Mesodermal cell (in vitro differentiated cells): ENCODE measurements around the gene UBE2G2.

Experiments
- H3K27ac ChIP-seq: 2 replicates; pipeline ENCODE4 v1.7.0; 2013; ENCODE audit warnings: mild to moderate bottlenecking, low read depth, low read length, moderate library complexity; ENCODE audit not compliant: severe bottlenecking
- H3K36me3 ChIP-seq: 2 replicates; pipeline ENCODE4 v1.7.1; 2013; ENCODE audit warnings: mild to moderate bottlenecking, low read length, moderate library complexity; ENCODE audit not compliant: control insufficient read depth, insufficient read depth
- H3K4me1 ChIP-seq: one replicate; pipeline ENCODE4 v1.7.1; 2013; ENCODE audit warnings: mild to moderate bottlenecking, low read length; ENCODE audit not compliant: insufficient read depth, control insufficient read depth, poor library complexity, severe bottlenecking
- H3K4me3 ChIP-seq: 2 replicates; pipeline ENCODE4 v1.7.0; 2013; ENCODE audit warnings: low read length, control low read depth, mild to moderate bottlenecking; ENCODE audit not compliant: insufficient read depth, poor library complexity, severe bottlenecking; ENCODE audit errors: extremely low read depth
- H3K9me3 ChIP-seq: 2 replicates; pipeline ENCODE4 v1.7.1; 2013; ENCODE audit warnings: mild to moderate bottlenecking, low read length, moderate library complexity; ENCODE audit not compliant: control insufficient read depth
- WGBS, 2 experiments: methylation state at CpG; one replicate each; pipeline ENCODE4 v1.1.5; 2013; ENCODE audit warnings: missing lambda C conversion rate in 2 of 2; ENCODE audit not compliant: insufficient coverage in 2 of 2; 5-methylcytosine and 5-hydroxymethylcytosine counted together

The UBE2G2 gene

DNA sequence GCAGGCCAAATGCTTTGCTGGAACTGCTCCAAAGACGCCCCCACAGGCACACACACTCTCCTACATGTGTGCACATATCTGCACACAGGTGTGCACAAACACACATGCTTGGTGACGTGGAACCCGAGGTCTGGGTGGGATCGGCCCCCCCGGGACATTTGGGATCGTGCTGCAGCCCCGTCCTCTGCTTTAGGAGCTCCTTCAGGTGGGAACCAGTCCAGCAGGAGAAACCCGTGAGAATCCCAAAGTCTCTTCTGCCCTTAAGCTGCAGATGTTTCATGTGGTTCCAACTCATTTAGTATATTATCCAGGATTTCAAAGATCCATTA, 38.6 kb downstream of the UBE2G2 start:
- no peaks in the 10 kb centered on the region for H3K9me3 ChIP-seq
- WGBS, 2 experiments: 85 to 96% methylated on average over 8 of the region's 8 CpGs
- peaks cover 14% of the 10 kb centered on the region for H3K4me1 ChIP-seq
- H3K27ac ChIP-seq: no peak overlapping the region
- no peak overlapping the region for H3K4me3 ChIP-seq
- H3K36me3 ChIP-seq: no peaks in the 10 kb centered on the region

DNA sequence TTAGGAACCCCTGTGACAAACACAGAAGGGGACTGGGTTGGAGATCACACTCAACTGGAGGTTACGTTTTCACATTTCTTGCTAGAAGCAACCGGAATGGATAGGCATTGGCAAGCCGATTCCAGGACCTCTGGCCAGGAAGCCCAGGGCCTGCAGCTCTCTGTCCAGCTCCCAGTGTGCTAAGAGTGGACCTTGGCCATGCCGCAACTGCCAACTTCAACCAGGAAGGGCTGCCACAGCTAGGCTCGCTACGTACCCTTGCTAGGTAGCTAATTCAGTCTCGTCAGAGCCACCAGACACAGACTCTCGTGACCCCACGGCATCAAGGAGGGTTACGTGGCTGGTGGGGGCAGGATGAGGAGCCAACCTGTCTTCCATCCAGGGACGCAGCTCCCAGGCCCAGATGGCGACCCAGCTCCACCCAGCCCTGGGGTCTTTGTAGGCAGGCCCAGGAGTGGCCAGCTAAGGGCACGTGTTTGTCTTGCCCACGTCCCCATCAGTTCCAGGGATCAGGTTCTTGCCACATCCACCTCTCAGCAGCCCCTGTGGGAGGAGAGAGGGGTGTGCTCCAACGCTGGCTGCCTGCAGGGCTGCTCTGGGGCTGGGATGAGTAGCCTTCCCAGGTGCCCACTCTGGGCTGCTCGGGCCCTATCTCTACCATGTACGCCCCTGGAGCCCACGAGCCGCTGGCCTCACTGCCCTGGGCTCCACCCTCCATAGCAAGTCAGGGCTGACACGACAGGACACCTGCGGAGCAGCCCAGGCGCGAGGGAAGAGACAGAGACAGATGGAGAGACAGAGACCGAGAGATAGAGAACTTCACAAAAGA, 39.2 kb downstream of the UBE2G2 start:
- Histone ChIP-seq H3K36me3 (no peaks in the 10 kb centered on the region), H3K27ac (no peak overlapping the region), H3K9me3 (no peaks in the 10 kb centered on the region), H3K4me3 (no peak overlapping the region), H3K4me1 (peaks cover 14% of the 10 kb centered on the region)
- 91 to 94% methylated on average over 19 to 22 of the region's 24 CpGs for WGBS, 2 experiments

DNA sequence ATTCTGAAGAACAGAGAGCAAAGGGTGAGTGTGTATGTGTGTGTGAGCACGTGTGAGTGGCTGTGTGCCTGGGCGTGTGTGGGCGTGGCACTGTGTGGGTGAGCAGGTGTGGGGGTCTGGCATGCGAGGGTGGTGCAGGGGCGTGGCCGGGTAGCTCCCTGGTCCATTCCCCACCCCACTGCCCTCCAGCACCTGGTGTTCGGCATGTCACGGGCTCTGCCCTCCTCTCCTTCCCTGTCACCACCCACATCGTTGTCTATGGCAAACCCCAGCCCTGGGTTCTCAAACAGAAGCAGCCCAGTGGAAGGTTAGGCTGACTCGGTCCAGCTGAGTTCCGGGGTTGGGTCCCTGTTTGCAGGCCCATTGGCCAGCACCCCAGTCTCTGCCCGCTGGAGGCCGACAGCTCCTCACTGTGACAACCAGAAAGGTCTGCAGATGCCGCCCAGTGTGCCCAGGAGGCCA, 39.8 kb downstream of the UBE2G2 start:
- no peak overlapping the region for H3K4me3 ChIP-seq
- H3K36me3 ChIP-seq: no peaks in the 10 kb centered on the region
- 94 to 96% methylated on average over 7 to 12 of the region's 14 CpGs for WGBS, 2 experiments
- no peaks in the 10 kb centered on the region for H3K9me3 ChIP-seq
- no peak overlapping the region for H3K27ac ChIP-seq
- H3K4me1 ChIP-seq: peaks cover 14% of the 10 kb centered on the region

DNA sequence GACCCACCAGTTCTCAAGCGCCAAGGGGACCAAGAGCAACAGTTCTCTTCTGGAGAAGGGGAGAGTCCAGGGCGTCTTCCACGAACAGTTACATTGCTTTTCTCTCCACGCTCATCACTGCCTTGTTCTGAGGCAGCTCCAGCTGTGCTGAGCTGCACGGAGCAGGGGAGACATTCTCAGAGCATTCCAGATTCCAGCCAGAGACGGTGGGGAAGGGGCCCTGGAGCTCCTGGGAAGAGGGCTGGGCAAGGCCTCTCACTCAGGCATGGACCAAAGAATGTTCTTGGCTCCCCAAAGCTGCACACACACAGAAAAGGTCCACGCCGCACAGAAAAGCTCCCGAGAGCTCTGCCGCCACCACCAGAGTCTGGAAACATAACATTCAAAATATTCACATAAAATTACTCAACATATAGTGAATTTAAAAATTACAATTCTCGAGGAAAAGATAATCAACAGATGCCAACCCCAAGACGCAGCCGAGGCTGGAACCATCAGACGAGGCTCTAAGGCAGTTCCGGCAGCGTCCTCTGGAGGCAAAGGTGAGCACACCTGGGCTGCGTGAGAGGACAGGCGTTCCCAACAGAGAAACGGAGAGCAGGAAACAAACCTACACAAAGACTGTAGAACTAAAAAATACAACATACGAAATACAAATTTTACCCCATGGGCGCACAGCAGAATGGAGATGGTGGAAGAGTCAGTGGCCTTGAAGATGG, 40.5 kb downstream of the UBE2G2 start:
- peaks cover 10% of the 10 kb centered on the region for H3K4me1 ChIP-seq
- WGBS, 2 experiments: 79 to 80% methylated on average over 10 to 16 of the region's 21 CpGs
- no peaks in the 10 kb centered on the region for H3K9me3 ChIP-seq
- no peak overlapping the region for H3K27ac ChIP-seq
- H3K4me3 ChIP-seq: no peak overlapping the region
- no peaks in the 10 kb centered on the region for H3K36me3 ChIP-seq

DNA sequence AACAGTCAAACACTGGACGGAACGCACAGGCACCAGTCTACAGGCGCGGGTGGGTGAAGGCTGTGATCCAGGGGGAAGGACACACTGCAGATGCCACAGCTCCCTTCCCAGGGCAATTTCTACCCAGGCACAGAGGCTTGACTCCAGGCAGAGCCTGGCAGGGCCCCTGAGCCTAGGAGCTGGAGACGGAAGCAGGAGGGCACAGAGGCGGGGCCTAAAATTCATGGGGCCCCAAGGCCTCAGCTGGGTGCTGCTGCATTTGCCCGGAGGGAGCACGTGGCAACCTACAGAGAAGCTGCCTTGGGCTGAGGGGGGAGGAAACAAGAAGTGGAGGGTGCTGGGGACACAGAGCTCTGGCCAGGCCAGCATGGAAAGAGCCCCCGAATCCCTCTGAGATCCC, 41.2 kb downstream of the UBE2G2 start:
- peaks cover 2% of the 10 kb centered on the region for H3K4me1 ChIP-seq
- 81 to 83% methylated on average over 8 to 9 of the region's 9 CpGs for WGBS, 2 experiments
- no peak overlapping the region for H3K4me3 ChIP-seq
- H3K36me3 ChIP-seq: no peaks in the 10 kb centered on the region
- no peak overlapping the region for H3K27ac ChIP-seq
- H3K9me3 ChIP-seq: no peaks in the 10 kb centered on the region

DNA sequence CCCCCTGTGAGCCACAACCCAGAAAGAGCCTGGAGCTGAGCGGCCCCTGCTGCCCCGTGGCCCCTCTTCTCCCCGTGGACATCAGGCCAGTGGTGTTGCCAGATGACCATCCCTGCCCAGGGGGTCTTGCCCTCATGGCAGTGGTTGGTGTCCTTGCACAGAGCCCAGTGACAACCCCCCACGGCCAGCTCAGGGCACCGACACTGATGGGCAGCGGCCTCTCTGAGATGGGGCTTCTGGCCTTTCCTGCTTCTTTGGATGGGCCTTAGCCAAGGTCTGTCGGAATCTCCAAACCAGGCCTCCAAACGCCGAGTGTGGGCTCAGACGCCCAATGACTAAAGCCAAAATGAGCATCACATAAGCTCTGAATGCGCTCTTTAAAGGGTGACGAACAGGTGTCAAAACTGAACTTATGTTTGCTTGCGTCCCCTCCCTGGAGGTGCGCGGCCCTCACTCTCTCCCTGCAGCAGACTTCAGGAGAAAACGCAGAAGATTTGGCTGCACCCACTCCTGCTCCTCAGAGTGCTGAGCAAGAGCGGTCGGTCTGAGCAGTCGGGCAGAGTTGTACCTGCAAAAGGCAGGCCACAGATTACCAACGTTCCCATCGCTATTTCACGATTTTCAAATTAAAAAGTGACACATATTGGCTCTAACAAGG, 41.9 kb downstream of the UBE2G2 start:
- H3K36me3 ChIP-seq: no peaks in the 10 kb centered on the region
- no peaks in the 10 kb centered on the region for H3K9me3 ChIP-seq
- H3K4me1 ChIP-seq: no peaks in the 10 kb centered on the region
- WGBS, 2 experiments: 88 to 94% methylated on average over 22 of the region's 22 CpGs
- no peak overlapping the region for H3K27ac ChIP-seq
- H3K4me3 ChIP-seq: no peak overlapping the region

DNA sequence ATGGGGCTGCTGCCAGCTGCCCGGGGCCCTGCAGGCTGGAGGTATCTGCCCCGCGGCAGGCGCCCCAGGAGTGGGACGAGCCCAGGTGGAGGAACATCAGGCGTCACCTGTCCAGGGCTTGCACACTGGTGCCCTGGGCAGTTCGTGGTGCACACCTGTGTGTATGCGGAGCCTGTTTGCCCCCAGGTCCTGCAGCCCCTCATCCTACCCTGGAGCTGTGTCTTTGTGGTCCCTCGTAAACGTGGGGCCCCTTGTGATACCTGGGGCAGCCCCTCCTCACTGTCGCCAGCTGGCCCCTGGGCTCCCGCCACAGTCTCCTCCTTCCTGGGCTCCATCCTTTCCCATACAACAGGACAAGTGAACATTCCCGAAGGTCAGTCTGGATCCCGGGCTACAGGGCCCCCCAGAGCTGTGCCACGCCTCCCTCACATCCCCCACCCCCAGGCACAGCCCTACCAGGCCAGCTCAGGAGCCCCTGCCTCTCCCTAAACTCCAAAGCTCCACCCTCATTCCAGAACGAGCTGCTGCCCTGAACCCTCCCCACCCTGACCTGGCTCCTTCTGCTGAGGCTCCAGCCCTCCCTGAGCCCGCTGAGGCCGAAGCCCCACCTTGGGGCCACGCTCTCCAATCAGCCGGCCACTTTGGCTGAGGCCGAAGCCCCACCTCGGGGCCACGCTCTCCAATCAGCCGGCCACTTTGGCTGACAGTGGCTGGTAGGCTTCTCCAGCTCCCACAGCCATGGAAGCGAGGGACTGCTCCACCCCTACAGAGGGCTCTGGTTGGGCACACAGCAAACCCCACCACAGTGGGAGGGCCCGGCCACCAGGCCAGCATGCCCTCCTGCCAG, 42.6 kb downstream of the UBE2G2 start:
- H3K36me3 ChIP-seq: no peaks in the 10 kb centered on the region
- WGBS, 2 experiments: 83 to 84% methylated on average over 18 to 25 of the region's 26 CpGs

DNA sequence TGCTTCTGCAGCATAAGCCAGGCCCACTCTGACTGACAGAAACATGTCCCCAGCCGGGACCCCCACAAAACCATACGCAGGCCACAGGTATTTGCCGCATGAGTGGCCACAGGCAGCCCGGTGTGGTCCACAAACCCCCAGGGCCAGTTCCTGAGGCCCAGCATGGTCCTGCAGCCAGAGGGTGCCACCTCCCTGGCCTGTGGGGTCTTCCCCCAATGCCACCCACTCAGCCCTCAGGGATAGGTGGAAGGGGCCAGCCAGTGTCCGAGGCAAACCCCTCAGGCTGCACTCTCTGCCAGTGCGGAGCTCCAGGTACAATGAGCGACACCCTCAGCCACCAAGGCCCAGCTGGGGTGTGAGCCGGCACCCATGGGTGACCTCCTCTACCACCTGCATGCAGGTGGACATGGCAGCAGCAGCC, 43.5 kb downstream of the UBE2G2 start:
- H3K27ac ChIP-seq: no peak overlapping the region
- WGBS, 2 experiments: 95 to 100% methylated on average over 7 to 8 of the region's 8 CpGs
- no peak overlapping the region for H3K4me3 ChIP-seq
- no peaks in the 10 kb centered on the region for H3K4me1 ChIP-seq
- no peaks in the 10 kb centered on the region for H3K36me3 ChIP-seq
- H3K9me3 ChIP-seq: no peaks in the 10 kb centered on the region

More for the DNA sequence above, 42.6 kb downstream of the UBE2G2 start:
- Histone ChIP-seq H3K4me3 (no peak overlapping the region), H3K27ac (no peak overlapping the region), H3K9me3 (no peaks in the 10 kb centered on the region), H3K4me1 (no peaks in the 10 kb centered on the region)

DNA sequence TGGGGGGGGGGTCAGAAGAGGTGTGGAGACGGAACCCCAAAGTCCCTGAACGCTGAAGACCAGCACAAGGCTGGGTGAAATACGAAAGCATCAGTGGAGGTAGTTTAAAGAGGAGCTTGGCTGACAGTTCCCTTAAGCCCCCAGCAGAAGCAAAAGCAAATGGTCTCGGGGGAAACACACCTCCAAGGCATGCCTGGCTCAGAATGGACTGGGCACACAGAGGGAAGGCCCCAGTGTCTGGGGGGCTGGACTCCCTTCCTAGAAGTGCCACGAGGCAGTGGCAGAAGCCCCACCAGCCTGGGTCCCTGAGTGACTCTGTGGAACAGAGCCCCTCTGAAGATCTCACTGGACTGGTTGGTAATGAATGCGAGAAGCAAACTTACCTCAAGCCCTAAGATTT, 43.9 kb downstream of the UBE2G2 start:
- no peaks in the 10 kb centered on the region for H3K4me1 ChIP-seq
- H3K27ac ChIP-seq: no peak overlapping the region
- no peak overlapping the region for H3K4me3 ChIP-seq
- 85 to 93% methylated on average over 4 to 6 of the region's 6 CpGs for WGBS, 2 experiments
- no peaks in the 10 kb centered on the region for H3K36me3 ChIP-seq
- no peaks in the 10 kb centered on the region for H3K9me3 ChIP-seq
